CD4-positive, alpha-beta T cell treated with Interleukin-1 beta for 1 hour (primary cell): ENCODE measurements around the gene MAPKAPK3.

Source experiments
- DNase-seq, 2 donors: peaks; one replicate each; pipeline ENCODE4 v3.0.0-alpha.2; 2020 to 2022

MAPKAPK3 gene

DNA sequence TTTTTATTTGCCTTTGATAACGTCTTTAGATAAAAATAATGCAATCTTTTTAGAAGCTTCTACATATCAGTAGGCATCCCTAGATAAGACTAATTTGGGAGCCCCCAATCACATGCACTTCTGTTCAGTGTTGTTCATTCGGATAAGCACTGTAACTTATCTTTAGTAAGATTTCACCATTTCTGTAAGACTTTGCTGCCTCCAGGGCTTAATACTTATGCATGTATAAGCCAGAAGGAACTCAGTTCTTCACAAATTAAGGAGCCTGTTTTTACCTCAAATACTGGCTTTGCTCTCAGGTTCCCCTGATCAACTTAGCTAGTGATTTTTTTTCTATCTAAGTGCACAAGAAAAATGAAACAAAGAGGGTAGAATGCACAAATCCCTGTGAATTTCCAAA, 78.1 kb downstream of the MAPKAPK3 start:
- no peak for DNase-seq

DNA sequence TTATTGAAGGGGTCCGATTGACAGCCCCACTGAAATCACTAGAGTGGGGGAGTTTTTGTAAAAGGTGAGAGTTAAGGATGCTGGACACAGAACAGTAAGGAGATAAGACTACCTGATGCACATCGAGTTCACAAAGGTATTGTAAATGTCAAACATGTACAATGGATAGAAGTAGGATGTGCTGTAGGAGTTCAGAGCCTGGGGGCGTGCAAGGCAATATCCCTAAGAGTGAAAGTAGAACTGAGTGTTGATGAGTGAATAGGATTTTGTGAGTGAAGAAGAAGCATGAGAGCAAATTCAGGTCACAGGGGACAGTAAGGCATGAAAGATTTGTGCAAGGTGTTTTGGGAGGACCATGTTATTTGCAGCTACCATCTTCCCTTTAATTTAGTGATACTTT, 79.3 kb downstream of the MAPKAPK3 start:
- no peak for DNase-seq

DNA sequence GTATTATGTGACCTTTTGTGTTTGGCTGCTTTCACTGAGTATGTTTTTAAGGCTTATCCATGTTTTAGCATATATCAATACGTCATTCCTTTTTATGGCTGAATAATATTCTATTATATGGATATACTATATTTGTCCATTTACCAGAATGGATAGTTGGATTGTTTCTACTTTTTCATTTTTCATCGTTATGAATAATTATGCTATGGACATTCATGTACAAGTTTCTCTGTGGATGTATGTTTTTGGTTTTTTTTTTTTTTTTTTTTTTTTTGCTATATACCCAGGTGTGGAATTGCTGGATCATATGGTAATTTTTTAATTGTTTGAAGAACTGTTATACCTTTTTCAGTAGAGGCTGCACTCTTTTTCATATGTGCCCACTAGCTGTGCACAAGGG, 81.3 kb downstream of the MAPKAPK3 start:
- no peak for DNase-seq
